Prostate gland (tissue), 2 donors: ENCODE data around the gene MTOR.

ENCODE experiments used
- POLR2AphosphoS5 ChIP-seq: sonication (generic); formaldehyde crosslinking; IDR thresholded peaks from one replicate; pipeline ENCODE4 v1.6.1; 2017; ENCODE audit warnings: antibody characterized with exemption
- TF ChIP-seq, protein P1 (sequence below), 4 experiments: fragments of 200-600 bp in 2 of 4; fragments of 450-650 bp in 2 of 4; sonication (generic) in 2 of 4; IDR thresholded peaks; 1 replicate in 3 of 4; 2 replicates in 1 of 4; pipeline ENCODE4 v1.5.1; 2016 to 2019; ENCODE audit warnings: antibody characterized with exemption in 4 of 4, mild to moderate bottlenecking in 2 of 4, moderate library complexity in 2 of 4

DNA sequence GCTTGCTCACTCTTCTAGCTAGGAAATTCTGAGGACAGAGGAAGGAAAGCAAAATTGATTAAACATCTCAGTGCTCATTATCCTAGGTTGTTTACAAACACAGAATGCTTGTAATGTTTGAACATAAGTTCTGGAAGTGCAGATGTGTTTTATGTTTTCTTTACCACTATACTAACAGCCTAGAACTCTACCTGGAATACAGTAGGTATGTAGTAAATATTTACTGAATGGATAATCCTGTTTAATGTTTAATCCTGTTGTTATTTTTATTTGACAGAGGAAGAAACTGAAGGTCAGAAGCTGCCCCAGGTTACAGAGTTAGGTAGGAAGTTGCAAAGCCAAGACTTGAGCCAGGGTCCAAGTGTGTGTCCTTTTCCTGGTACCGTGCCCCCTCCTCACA is 6.1 kb downstream of the MTOR start:
- TF ChIP-seq, protein P1, sequence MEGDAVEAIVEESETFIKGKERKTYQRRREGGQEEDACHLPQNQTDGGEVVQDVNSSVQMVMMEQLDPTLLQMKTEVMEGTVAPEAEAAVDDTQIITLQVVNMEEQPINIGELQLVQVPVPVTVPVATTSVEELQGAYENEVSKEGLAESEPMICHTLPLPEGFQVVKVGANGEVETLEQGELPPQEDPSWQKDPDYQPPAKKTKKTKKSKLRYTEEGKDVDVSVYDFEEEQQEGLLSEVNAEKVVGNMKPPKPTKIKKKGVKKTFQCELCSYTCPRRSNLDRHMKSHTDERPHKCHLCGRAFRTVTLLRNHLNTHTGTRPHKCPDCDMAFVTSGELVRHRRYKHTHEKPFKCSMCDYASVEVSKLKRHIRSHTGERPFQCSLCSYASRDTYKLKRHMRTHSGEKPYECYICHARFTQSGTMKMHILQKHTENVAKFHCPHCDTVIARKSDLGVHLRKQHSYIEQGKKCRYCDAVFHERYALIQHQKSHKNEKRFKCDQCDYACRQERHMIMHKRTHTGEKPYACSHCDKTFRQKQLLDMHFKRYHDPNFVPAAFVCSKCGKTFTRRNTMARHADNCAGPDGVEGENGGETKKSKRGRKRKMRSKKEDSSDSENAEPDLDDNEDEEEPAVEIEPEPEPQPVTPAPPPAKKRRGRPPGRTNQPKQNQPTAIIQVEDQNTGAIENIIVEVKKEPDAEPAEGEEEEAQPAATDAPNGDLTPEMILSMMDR (IDR thresholded peaks at IDR 0.05), result no peak
- TF ChIP-seq POLR2AphosphoS5, result peak; percentile 38
